IMR-90 (cell line): Measurements from ENCODE around the gene NTF3. TPM values are rescaled to one million over a fixed set of nuclear protein-coding genes. Genes with fewer than 3 reads are reported as not detected.

Experiments used
- ATAC-seq: fragments of 200-7000 bp; cut with Tn5 transposase; 2 replicates; pipeline ENCODE4 v1.9.1; 2020; ENCODE audit warnings: low read depth, mild to moderate bottlenecking, moderate library complexity
- BruUV-seq: library from RNA; stranded (reverse); fragments of 400-500 nt; replicated peaks from 2 replicates; lab custom pipeline; 2021; lab: Mats Ljungman, UMichigan
- CTCF ChIA-PET: fragments of 300-600 bp; formaldehyde crosslinking; extraction: SDS; loops from one replicate; lab custom pipeline; 2021; ENCODE audit warnings: antibody characterized with exemption; lab: Yijun Ruan, JAX
- POLR2A ChIA-PET: fragments of 300-600 bp; sonication (Branson Sonifier 250); formaldehyde crosslinking; loops from one replicate; lab custom pipeline; 2022; ENCODE audit warnings: antibody characterized with exemption; ENCODE audit not compliant: unreplicated experiment; lab: Charles Lee
- DNase-seq: peaks from one replicate; pipeline ENCODE4 v3.0.0; 2013
- H2AFZ ChIP-seq: replicated peaks from 2 replicates; pipeline ENCODE3; 2013; ENCODE audit warnings: low read length, mild to moderate bottlenecking; ENCODE audit not compliant: poor library complexity
- H2AK5ac ChIP-seq: 2 replicates; pipeline ENCODE4 v1.6.1; 2013; ENCODE audit warnings: low read depth, low read length, inconsistent platforms
- H2AK9ac ChIP-seq: replicated peaks from 2 replicates; pipeline ENCODE3; 2013; ENCODE audit warnings: mild to moderate bottlenecking, low read depth, low read length, moderate library complexity; ENCODE audit not compliant: poor library complexity
- H2BK120ac ChIP-seq: 2 replicates; pipeline ENCODE4 v1.6.1; 2013; ENCODE audit warnings: low read depth, low read length, inconsistent platforms
- H2BK15ac ChIP-seq: 3 replicates; pipeline ENCODE4 v1.6.1; 2013; ENCODE audit warnings: low read depth, low read length, inconsistent platforms
- H2BK20ac ChIP-seq: 2 replicates; pipeline ENCODE4 v1.6.1; 2013; ENCODE audit warnings: low read depth, mild to moderate bottlenecking, inconsistent platforms, low read length, moderate library complexity
- H2BK5ac ChIP-seq: 2 replicates; pipeline ENCODE4 v1.6.1; 2013; ENCODE audit warnings: mild to moderate bottlenecking, low read depth, low read length, inconsistent platforms; ENCODE audit not compliant: poor library complexity, severe bottlenecking
- H3K14ac ChIP-seq: replicated peaks from 2 replicates; pipeline ENCODE4 v1.6.1; 2013; ENCODE audit warnings: low read depth, low read length, inconsistent platforms
- H3K18ac ChIP-seq: 2 replicates; pipeline ENCODE4 v1.6.1; 2013; ENCODE audit warnings: low read depth, low read length, control low read depth
- H3K23ac ChIP-seq: 2 replicates; pipeline ENCODE4 v1.6.1; 2013; ENCODE audit warnings: low read depth, low read length, inconsistent platforms
- H3K27ac ChIP-seq: 2 replicates; pipeline ENCODE4 v1.5.1; 2013; ENCODE audit warnings: mild to moderate bottlenecking, control low read depth, low read length; ENCODE audit not compliant: insufficient read depth
- H3K27me3 ChIP-seq: 2 replicates; pipeline ENCODE4 v1.6.1; 2013; ENCODE audit warnings: low read length; ENCODE audit not compliant: control insufficient read depth, insufficient read depth
- H3K36me3 ChIP-seq: 2 replicates; pipeline ENCODE4 v1.6.1; 2013; ENCODE audit warnings: low read length, mixed read lengths; ENCODE audit not compliant: control insufficient read depth, insufficient read depth
- H3K4ac ChIP-seq: 2 replicates; pipeline ENCODE4 v1.6.1; 2013; ENCODE audit warnings: low read depth, low read length, inconsistent platforms
- H3K4me1 ChIP-seq: 2 replicates; pipeline ENCODE4 v1.6.1; 2013; ENCODE audit warnings: low read length, mixed read lengths; ENCODE audit not compliant: control insufficient read depth, insufficient read depth
- H3K4me2 ChIP-seq: 2 replicates; pipeline ENCODE4 v1.6.1; 2013; ENCODE audit warnings: low read depth, mild to moderate bottlenecking, control low read depth, low read length, moderate library complexity
- H3K4me3 ChIP-seq: 2 replicates; pipeline ENCODE4 v1.5.1; 2013; ENCODE audit warnings: low read depth, mild to moderate bottlenecking, control low read depth, low read length, moderate library complexity; ENCODE audit not compliant: insufficient read depth
- H3K56ac ChIP-seq: 2 replicates; pipeline ENCODE4 v1.6.1; 2013; ENCODE audit warnings: low read length, inconsistent platforms; ENCODE audit not compliant: insufficient read depth; ENCODE audit errors: extremely low read depth
- H3K79me1 ChIP-seq, 2 experiments: 2 replicates each; pipeline ENCODE4 v1.6.1; 2013; ENCODE audit warnings: low read length in 2 of 2, inconsistent platforms in 1 of 2, low read depth in 1 of 2
- H3K9ac ChIP-seq: 2 replicates; pipeline ENCODE4 v1.6.1; 2013; ENCODE audit warnings: low read depth, low read length, control low read depth
- H3K9me1 ChIP-seq: 2 replicates; pipeline ENCODE4 v1.6.1; 2013; ENCODE audit warnings: low read length, inconsistent platforms; ENCODE audit not compliant: insufficient read depth
- H3K9me3 ChIP-seq: 2 replicates; pipeline ENCODE4 v1.6.1; 2013; ENCODE audit warnings: low read length; ENCODE audit not compliant: control insufficient read depth, insufficient read depth
- H4K20me1 ChIP-seq: 2 replicates; pipeline ENCODE4 v1.6.1; 2013; ENCODE audit warnings: low read length, inconsistent platforms; ENCODE audit not compliant: insufficient read depth
- H4K5ac ChIP-seq: 2 replicates; pipeline ENCODE4 v1.6.1; 2013; ENCODE audit warnings: mild to moderate bottlenecking, low read depth, low read length, control low read depth
- H4K8ac ChIP-seq, 2 experiments: 2 replicates each; pipeline ENCODE4 v1.6.1; 2013; ENCODE audit warnings: low read depth in 2 of 2, low read length in 2 of 2, control low read depth in 1 of 2, inconsistent platforms in 1 of 2
- H4K91ac ChIP-seq: 2 replicates; pipeline ENCODE4 v1.6.1; 2013; ENCODE audit warnings: low read depth, low read length, inconsistent platforms; ENCODE audit not compliant: insufficient read depth
- BHLHE40 ChIP-seq: fragments of 150-350 bp; IDR thresholded peaks from 2 replicates; pipeline ENCODE4 v1.6.1; 2016; ENCODE audit warnings: mild to moderate bottlenecking, low read depth, low read length
- CEBPB ChIP-seq: IDR thresholded peaks from 2 replicates; pipeline ENCODE4 v1.6.1; 2012; ENCODE audit warnings: low read depth, low read length, improper control_type of control experiment
- CHD1 ChIP-seq: IDR thresholded peaks from 2 replicates; pipeline ENCODE4 v1.6.1; 2012; ENCODE audit warnings: low read depth, low read length, improper control_type of control experiment
- FOS ChIP-seq: fragments of 150-350 bp; IDR thresholded peaks from 2 replicates; pipeline ENCODE4 v1.6.1; 2016; ENCODE audit warnings: low read depth, low read length
- MAFK ChIP-seq: IDR thresholded peaks from 2 replicates; pipeline ENCODE4 v1.6.1; 2012; ENCODE audit warnings: low read depth, low read length, improper control_type of control experiment
- MAZ ChIP-seq: IDR thresholded peaks from 2 replicates; pipeline ENCODE4 v1.6.1; 2012; ENCODE audit warnings: low read depth, mild to moderate bottlenecking, low read length, improper control_type of control experiment, moderate library complexity, borderline replicate concordance
- MXI1 ChIP-seq: IDR thresholded peaks from 2 replicates; pipeline ENCODE4 v1.6.1; 2012; ENCODE audit warnings: low read depth, mild to moderate bottlenecking, low read length, moderate library complexity, borderline replicate concordance
- NFE2L2 ChIP-seq: fragments of 150-350 bp; IDR thresholded peaks from 2 replicates; pipeline ENCODE4 v1.6.1; 2016; ENCODE audit warnings: low read depth, mild to moderate bottlenecking, low read length
- POLR2A ChIP-seq: IDR thresholded peaks from 2 replicates; pipeline ENCODE4 v1.6.1; 2012; ENCODE audit warnings: mild to moderate bottlenecking, low read depth, low read length
- RAD21 ChIP-seq: IDR thresholded peaks from 2 replicates; pipeline ENCODE4 v1.6.1; 2012; ENCODE audit warnings: low read length, improper control_type of control experiment
- RCOR1 ChIP-seq: IDR thresholded peaks from 2 replicates; pipeline ENCODE4 v1.6.1; 2012; ENCODE audit warnings: mild to moderate bottlenecking, low read length, improper control_type of control experiment; ENCODE audit not compliant: insufficient replicate concordance
- RFX5 ChIP-seq: IDR thresholded peaks from 2 replicates; pipeline ENCODE4 v1.8.0; 2012; ENCODE audit warnings: low read depth, mild to moderate bottlenecking, low read length, moderate library complexity
- SMC3 ChIP-seq: fragments of 150-350 bp; IDR thresholded peaks from 2 replicates; pipeline ENCODE4 v1.6.1; 2016; ENCODE audit warnings: low read depth, mild to moderate bottlenecking, antibody characterized with exemption, low read length, moderate library complexity
- WGBS, 2 experiments: methylation state at CpG; one replicate each; pipeline versions ENCODE4 v1.1.5 to v1.1.7; 2013; ENCODE audit warnings: missing lambda C conversion rate in 2 of 2; ENCODE audit not compliant: insufficient read length in 1 of 2; ENCODE audit errors: extremely low coverage in 2 of 2; 5-methylcytosine and 5-hydroxymethylcytosine counted together
- dilution Hi-C: fragments of 300-500 bp; cut with HindIII; formaldehyde crosslinking; loops from one replicate; pipeline ENCODE4 v1.14.3; 2018; ENCODE audit warnings: low sequenced_read_pairs; ENCODE audit not compliant: unreplicated experiment
- in situ Hi-C: fragments of 300-500 bp; cut with MboI; formaldehyde crosslinking; loops from 3 replicates; pipeline ENCODE4 v1.14.3; 2019; ENCODE audit warnings: low sequenced_read_pairs, inconsistent platforms, mixed read lengths
- intact Hi-C: fragments of 100-400 bp; cut with micrococcal nuclease; formaldehyde crosslinking; loops from 2 replicates; pipeline ENCODE4 v1.10.0; 2022
- polyA plus RNA-seq, 3 experiments: library from polyadenylated mRNA; depleted of rRNA; stranded (reverse); fragments of >200 nt; gene quantifications; 2 replicates each; pipeline ENCODE4 v1.2.3, GENCODE V29; 2012; ENCODE audit warnings: low replicate concordance in 1 of 3
- total RNA-seq: library from RNA; depleted of rRNA; stranded (reverse); fragments of >200 nt; gene quantifications from 2 replicates; pipeline ENCODE4 v1.2.3, GENCODE V29; 2012
- TF ChIP-seq, protein P1 (sequence below): fragments of 150-350 bp; IDR thresholded peaks from 2 replicates; pipeline ENCODE4 v1.6.1; 2016; ENCODE audit warnings: low read depth, mild to moderate bottlenecking, low read length, moderate library complexity, borderline replicate concordance
- TF ChIP-seq, protein P2 (sequence below): fragments of 150-350 bp; IDR thresholded peaks from 2 replicates; pipeline ENCODE4 v1.6.1; 2017; ENCODE audit warnings: mild to moderate bottlenecking, antibody characterized with exemption, low read length, low read depth
- TF ChIP-seq, protein P3 (sequence below): conservative IDR thresholded peaks from 2 replicates; pipeline ENCODE4 v1.5.1; 2012; ENCODE audit warnings: mild to moderate bottlenecking, low read depth, low read length, improper control_type of control experiment

NTF3 gene
- total and polyA plus RNA-seq, 2 of the 4 experiments (the other 2 are of a cell fraction), result 12.2 to 32.4 TPM

DNA sequence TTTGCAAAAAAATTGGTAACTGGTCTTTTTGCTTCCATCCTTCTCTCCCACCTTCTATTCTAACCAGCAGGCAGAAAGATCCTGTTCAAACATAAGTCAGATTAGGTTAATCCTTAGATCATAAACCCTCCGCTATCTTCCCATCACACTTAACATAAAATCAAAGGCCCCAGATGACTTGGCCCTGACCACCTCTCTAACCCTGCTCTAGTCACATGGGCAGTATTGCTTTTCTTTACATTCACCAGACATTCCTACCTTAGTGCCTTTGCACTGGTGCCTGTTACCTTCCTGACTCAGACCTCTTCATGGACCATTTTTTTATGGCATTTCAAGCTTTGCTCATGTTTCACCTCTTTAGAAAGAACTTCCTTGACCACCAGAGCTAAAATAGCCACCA is 83.5 kb downstream of the NTF3 start:
- H3K4me2 ChIP-seq, result no peak overlapping the region
- no peak overlapping the region for H3K4ac ChIP-seq
- H3K18ac ChIP-seq, result no peak overlapping the region
- no peak overlapping the region for H2AFZ ChIP-seq
- ChIA-PET POLR2A (no interaction called here), CTCF (no interaction called here)
- DNase-seq (no peak), ATAC-seq (no peak)
- no peak overlapping the region for H4K5ac ChIP-seq
- no peak overlapping the region for H3K23ac ChIP-seq
- no peak overlapping the region for H2AK9ac ChIP-seq
- no peak overlapping the region for H2AK5ac ChIP-seq
- no TSS peak for BruUV-seq
- H3K4me3 ChIP-seq, result no peak overlapping the region
- no peaks in the 10 kb centered on the region; a peak in 1 of 4 replicates for H3K79me1 ChIP-seq
- TF ChIP-seq FOS, result no peak
- no peak for TF ChIP-seq MXI1
- no peak for TF ChIP-seq POLR2A
- TF ChIP-seq, protein P1, sequence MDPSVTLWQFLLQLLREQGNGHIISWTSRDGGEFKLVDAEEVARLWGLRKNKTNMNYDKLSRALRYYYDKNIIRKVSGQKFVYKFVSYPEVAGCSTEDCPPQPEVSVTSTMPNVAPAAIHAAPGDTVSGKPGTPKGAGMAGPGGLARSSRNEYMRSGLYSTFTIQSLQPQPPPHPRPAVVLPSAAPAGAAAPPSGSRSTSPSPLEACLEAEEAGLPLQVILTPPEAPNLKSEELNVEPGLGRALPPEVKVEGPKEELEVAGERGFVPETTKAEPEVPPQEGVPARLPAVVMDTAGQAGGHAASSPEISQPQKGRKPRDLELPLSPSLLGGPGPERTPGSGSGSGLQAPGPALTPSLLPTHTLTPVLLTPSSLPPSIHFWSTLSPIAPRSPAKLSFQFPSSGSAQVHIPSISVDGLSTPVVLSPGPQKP, result no peak
- TF ChIP-seq RFX5, result no peak
- TF ChIP-seq, protein P2, sequence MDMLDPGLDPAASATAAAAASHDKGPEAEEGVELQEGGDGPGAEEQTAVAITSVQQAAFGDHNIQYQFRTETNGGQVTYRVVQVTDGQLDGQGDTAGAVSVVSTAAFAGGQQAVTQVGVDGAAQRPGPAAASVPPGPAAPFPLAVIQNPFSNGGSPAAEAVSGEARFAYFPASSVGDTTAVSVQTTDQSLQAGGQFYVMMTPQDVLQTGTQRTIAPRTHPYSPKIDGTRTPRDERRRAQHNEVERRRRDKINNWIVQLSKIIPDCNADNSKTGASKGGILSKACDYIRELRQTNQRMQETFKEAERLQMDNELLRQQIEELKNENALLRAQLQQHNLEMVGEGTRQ, result no peak
- no peak for TF ChIP-seq RAD21
- no peak for TF ChIP-seq BHLHE40
- TF ChIP-seq RCOR1, result no peak
- TF ChIP-seq MAZ, result no peak
- no peak for TF ChIP-seq NFE2L2
- TF ChIP-seq CHD1, result no peak
- no peak for TF ChIP-seq CEBPB
- TF ChIP-seq, protein P3, sequence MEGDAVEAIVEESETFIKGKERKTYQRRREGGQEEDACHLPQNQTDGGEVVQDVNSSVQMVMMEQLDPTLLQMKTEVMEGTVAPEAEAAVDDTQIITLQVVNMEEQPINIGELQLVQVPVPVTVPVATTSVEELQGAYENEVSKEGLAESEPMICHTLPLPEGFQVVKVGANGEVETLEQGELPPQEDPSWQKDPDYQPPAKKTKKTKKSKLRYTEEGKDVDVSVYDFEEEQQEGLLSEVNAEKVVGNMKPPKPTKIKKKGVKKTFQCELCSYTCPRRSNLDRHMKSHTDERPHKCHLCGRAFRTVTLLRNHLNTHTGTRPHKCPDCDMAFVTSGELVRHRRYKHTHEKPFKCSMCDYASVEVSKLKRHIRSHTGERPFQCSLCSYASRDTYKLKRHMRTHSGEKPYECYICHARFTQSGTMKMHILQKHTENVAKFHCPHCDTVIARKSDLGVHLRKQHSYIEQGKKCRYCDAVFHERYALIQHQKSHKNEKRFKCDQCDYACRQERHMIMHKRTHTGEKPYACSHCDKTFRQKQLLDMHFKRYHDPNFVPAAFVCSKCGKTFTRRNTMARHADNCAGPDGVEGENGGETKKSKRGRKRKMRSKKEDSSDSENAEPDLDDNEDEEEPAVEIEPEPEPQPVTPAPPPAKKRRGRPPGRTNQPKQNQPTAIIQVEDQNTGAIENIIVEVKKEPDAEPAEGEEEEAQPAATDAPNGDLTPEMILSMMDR, result no peak
- no peak for TF ChIP-seq SMC3
- TF ChIP-seq MAFK, result no peak
- no peaks in the 10 kb centered on the region for H3K9me1 ChIP-seq
- peaks cover 2% of the 10 kb centered on the region; the same call in 1 of the 2 replicates for H3K36me3 ChIP-seq
- H3K56ac ChIP-seq, result no peak overlapping the region
- intact Hi-C loops, result no loop called here
- no peak overlapping the region for H4K8ac ChIP-seq
- H3K14ac ChIP-seq, result no peak overlapping the region
- no peak overlapping the region for H2BK15ac ChIP-seq
- H3K27me3 ChIP-seq, result no peaks in the 10 kb centered on the region
- H2BK20ac ChIP-seq, result no peak overlapping the region
- dilution Hi-C loops, result no loop called here
- no peaks in the 10 kb centered on the region for H3K4me1 ChIP-seq
- 100% methylated on average over 1 of the region's 1 CpG; no CpG with 5 or more reads in 1 of the 2 experiments for WGBS, 2 experiments
- in situ Hi-C loops, result no loop called here
- no peak overlapping the region for H4K91ac ChIP-seq
- no peak overlapping the region for H3K27ac ChIP-seq
- H4K20me1 ChIP-seq, result no peaks in the 10 kb centered on the region
- no peak overlapping the region for H2BK5ac ChIP-seq
- H3K9me3 ChIP-seq, result no peaks in the 10 kb centered on the region
- H2BK120ac ChIP-seq, result no peak overlapping the region
- H3K9ac ChIP-seq, result no peak overlapping the region
